22Rv1 (cell line): ENCODE results near the gene ZNF41.
A peak's percentile ranks its signal among the peaks of the same experiment; 100 is the strongest.

ENCODE experiments used
- H3K27ac ChIP-seq: fragments of 450-650 bp; 2 replicates; pipeline ENCODE4 v1.5.1; 2017
- CTCF ChIP-seq: fragments of 450-650 bp; IDR thresholded peaks from 2 replicates; pipeline ENCODE4 v1.5.1; 2017; ENCODE audit warnings: mild to moderate bottlenecking
- ZFX ChIP-seq: fragments of 450-650 bp; IDR thresholded peaks from 2 replicates; pipeline ENCODE4 v1.6.1; 2017; ENCODE audit warnings: antibody characterized with exemption, borderline replicate concordance

The ZNF41 gene

GRCh38 chrX:47482065-47482511, 934 bp downstream of the ZNF41 start:
- TF ChIP-seq ZFX (no peak), CTCF (no peak)
- peak overlapping the region; percentile 77 for H3K27ac ChIP-seq

- TF ChIP-seq ZFX (no peak), CTCF (no peak)
- no peak overlapping the region for H3K27ac ChIP-seq
Observed at GRCh38 chrX:47481160-47481559, 1.9 kb downstream of the ZNF41 start.

GRCh38 chrX:47480576-47480975, 2.4 kb downstream of the ZNF41 start:
- no peak overlapping the region for H3K27ac ChIP-seq
- no peak for TF ChIP-seq CTCF
- TF ChIP-seq ZFX, result no peak

- H3K27ac ChIP-seq, result no peak overlapping the region
- no peak for TF ChIP-seq ZFX
Observed at GRCh38 chrX:47475476-47475875, 7.5 kb downstream of the ZNF41 start.

- no peak overlapping the region for H3K27ac ChIP-seq
- TF ChIP-seq CTCF (no peak), ZFX (no peak)
Observed at GRCh38 chrX:47467106-47467505, 15.9 kb downstream of the ZNF41 start.

GRCh38 chrX:47460561-47460960, 22.5 kb downstream of the ZNF41 start:
- no peak for TF ChIP-seq CTCF
- TF ChIP-seq ZFX, result no peak

GRCh38 chrX:47458528-47458927, 24.5 kb downstream of the ZNF41 start:
- TF ChIP-seq CTCF (no peak), ZFX (no peak)
- H3K27ac ChIP-seq, result no peak overlapping the region

More at GRCh38 chrX:47460561-47460960, 22.5 kb downstream of the ZNF41 start:
- H3K27ac ChIP-seq, result no peak overlapping the region

GRCh38 chrX:47456080-47456479, 26.9 kb downstream of the ZNF41 start:
- no peak overlapping the region for H3K27ac ChIP-seq
- no peak for TF ChIP-seq ZFX
- TF ChIP-seq CTCF, result no peak
